ENCODE data around the gene LRRK1.

Gene LRRK1

GRCh38 chr15:101008158-101009139, 89.3 kb downstream of the LRRK1 start:
- DNase-seq (ENCODE audit: low read depth, low spot score) = no peak
- H3K4me3 ChIP-seq (ENCODE audit: low read depth, low read length) = peak overlapping the region; percentile 59
- TF ChIP-seq, protein P1, sequence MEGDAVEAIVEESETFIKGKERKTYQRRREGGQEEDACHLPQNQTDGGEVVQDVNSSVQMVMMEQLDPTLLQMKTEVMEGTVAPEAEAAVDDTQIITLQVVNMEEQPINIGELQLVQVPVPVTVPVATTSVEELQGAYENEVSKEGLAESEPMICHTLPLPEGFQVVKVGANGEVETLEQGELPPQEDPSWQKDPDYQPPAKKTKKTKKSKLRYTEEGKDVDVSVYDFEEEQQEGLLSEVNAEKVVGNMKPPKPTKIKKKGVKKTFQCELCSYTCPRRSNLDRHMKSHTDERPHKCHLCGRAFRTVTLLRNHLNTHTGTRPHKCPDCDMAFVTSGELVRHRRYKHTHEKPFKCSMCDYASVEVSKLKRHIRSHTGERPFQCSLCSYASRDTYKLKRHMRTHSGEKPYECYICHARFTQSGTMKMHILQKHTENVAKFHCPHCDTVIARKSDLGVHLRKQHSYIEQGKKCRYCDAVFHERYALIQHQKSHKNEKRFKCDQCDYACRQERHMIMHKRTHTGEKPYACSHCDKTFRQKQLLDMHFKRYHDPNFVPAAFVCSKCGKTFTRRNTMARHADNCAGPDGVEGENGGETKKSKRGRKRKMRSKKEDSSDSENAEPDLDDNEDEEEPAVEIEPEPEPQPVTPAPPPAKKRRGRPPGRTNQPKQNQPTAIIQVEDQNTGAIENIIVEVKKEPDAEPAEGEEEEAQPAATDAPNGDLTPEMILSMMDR (IDR thresholded peaks at IDR 0.05; ENCODE audit: insufficient read depth, low read length, missing control alignments) = peak; percentile 99
- ChIA-PET POLR2A (interaction anchor here (3.0 kb wide), 1 partner anchor 90 kb away, joined by 16 read pairs; the partner anchor contains the start of gene LRRK1), CTCF (interaction anchor here (0.6 to 18.4 kb wide), 93 partner anchors 8 to 1726 kb away, joined by 3 to 757 read pairs (median 6); partner anchors contain the start of genes ASB7, CHSY1 and LRRK1)

DNA sequence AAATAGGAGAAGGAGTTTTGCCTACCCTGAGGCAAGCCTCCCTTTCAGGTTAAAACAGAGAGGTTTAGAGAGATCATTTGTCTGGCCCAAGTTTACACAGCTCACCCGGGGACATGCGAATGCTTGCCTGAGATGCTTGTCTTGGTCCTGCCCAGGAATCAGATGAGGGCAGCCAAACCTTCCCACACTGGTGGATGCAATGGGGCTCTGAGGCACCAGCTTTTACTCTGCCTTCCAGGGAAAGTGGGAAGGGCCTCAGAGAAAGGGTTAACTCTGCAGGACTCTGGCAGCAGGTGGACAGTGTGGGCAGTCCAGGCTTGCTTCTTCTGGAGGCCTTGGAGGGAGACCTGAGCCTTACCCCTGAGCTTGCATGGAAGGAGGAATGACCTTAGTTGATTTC, 90.0 kb downstream of the LRRK1 start:
- ChIA-PET POLR2A (interaction anchor here (3.0 kb wide), 1 partner anchor 90 kb away, joined by 16 read pairs; the partner anchor contains the start of gene LRRK1), CTCF (interaction anchor here (0.7 to 18.4 kb wide), 56 partner anchors 7 to 406 kb away, joined by 3 to 757 read pairs (median 9); partner anchors contain the start of genes ASB7, CHSY1 and LRRK1)
- TF ChIP-seq, protein P1 (IDR thresholded peaks at IDR 0.05; ENCODE audit: insufficient read depth, low read length, missing control alignments) = no peak
- no peak for DNase-seq (ENCODE audit: low read depth, low spot score)
- no peak overlapping the region for H3K4me3 ChIP-seq (ENCODE audit: low read depth, low read length)

GRCh38 chr15:101010781-101011180, 91.6 kb downstream of the LRRK1 start:
- POLR2A ChIA-PET = no interaction called here
- H3K4me3 ChIP-seq (ENCODE audit: low read depth, low read length) = no peak overlapping the region
- DNase-seq (ENCODE audit: low read depth, low spot score) = no peak
- TF ChIP-seq, protein P1 (IDR thresholded peaks at IDR 0.05; ENCODE audit: insufficient read depth, low read length, missing control alignments) = no peak
- CTCF ChIA-PET = interaction anchor here (0.9 to 18.4 kb wide), 12 partner anchors 11 to 387 kb away, joined by 3 to 757 read pairs (median 32); partner anchors contain the start of genes CHSY1 and LRRK1

DNA sequence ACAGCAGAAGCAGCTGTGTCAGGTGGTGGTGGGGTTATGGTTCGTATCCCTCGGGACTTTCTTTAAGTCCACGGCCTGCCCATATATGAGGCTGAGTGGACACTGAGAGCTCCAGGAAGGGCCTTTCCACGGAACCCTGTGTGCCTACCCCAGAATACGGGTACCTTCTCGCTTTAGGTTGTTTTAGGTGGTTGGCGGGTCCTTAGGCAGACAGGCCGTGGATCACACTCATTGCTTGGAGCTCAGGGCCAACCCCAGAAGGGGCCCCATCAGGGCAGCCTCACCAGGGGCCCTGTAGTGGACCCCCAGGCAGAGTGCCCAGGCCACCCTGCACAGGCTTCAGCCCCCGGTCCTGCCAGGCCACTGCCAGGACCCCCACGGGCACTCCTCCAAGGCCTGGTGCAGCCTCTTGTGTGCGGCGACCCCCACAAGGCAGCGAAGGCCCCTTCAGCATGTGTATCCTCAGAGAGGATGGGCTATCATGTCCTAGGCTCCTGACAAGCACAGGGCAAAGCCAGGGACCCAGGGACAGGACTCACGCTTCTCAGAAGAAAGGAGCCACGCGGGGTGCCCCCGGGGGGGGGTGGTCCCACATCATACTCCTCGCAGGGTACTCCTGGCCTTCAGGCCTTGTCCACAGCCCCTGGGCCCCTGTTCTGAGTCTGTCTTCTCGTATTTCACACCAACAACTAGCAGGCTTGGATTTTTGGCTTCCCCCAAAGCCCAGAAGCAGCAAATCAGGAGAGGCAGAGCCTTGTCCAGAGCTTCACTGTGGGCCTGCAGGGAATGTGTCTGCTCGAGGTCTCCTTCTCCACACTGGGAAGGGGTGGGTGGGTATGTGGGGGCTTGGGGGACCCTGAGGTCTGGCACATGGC, 93.4 kb downstream of the LRRK1 start:
- TF ChIP-seq, protein P1 (IDR thresholded peaks at IDR 0.05; ENCODE audit: insufficient read depth, low read length, missing control alignments) = no peak
- H3K4me3 ChIP-seq (ENCODE audit: low read depth, low read length) = no peak overlapping the region
- ChIA-PET POLR2A (no interaction called here), CTCF (interaction anchor here (0.8 to 18.4 kb wide), 14 partner anchors 10 to 388 kb away, joined by 3 to 757 read pairs (median 6); partner anchors contain the start of genes CHSY1 and LRRK1)
- no peak for DNase-seq (ENCODE audit: low read depth, low spot score)

- CTCF ChIA-PET = interaction anchor here (1.0 to 18.4 kb wide), 9 partner anchors 9 to 628 kb away, joined by 3 to 757 read pairs (median 6); partner anchors contain the start of genes CHSY1 and LRRK1
- no peak overlapping the region for H3K4me3 ChIP-seq (ENCODE audit: low read depth, low read length)
- TF ChIP-seq, protein P1 (IDR thresholded peaks at IDR 0.05; ENCODE audit: insufficient read depth, low read length, missing control alignments) = no peak
- POLR2A ChIA-PET = no interaction called here
- DNase-seq (ENCODE audit: low read depth, low spot score) = no peak
Measured at GRCh38 chr15:101013201-101013550, 94.0 kb downstream of the LRRK1 start.

Data from AG04449 (cell line).